ENCODE results near the gene LTBR.

The LTBR gene

DNA sequence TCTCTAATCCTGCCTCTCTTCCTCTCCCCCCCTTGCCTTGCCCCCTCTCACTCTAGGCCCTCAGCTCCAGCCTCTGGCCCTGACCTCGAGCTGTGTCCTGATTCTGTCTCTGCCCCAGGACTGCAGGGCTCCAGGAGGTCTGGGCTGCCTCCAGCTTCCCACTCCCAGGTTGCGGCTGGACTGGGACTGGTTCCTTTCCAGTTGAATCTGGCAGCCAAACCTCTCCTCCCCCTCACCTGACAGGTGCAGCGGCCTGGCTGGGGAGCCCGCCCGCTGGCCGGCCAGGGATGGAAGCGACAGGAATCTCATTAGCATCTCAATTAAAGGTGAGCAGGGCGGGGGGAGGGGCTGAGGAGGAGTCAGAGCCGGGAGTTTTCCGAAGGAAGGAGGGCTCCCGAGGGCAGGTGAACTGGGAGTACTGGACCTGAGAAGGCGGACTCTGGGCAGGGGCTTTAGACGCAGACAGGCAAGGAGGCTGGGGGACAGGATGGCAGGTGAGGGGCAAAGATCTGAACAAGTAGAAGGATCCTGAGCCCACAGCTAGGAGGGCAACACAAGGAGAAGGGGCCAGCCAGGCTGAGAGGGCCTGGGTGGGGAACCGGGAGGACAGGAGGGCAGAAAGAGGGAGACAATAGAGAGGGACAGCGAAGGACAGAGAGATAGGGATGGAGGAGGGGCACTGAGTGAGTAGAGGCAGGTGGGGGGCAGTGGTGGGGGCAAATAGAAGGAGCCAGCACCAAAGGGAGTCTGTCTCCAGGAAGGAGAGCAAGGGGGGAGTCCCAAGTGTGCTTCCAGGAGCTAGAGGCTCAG, 8.5 kb upstream of the LTBR start, which contains the start of gene SCNN1A:
TSS of gene SCNN1A (minus strand) at position 295 of the 810 bp plus-strand sequence. CDS start 780 bp downstream, outside the sequence.
- no peak for DNase-seq (ENCODE audit: low read depth)
- no peak within 1 kb of the TSS for H3K4me3 ChIP-seq (ENCODE audit: low read length)
- TF ChIP-seq CTCF (conservative IDR thresholded peaks at IDR 0.05; ENCODE audit: low read depth, low read length) = no peak

DNA sequence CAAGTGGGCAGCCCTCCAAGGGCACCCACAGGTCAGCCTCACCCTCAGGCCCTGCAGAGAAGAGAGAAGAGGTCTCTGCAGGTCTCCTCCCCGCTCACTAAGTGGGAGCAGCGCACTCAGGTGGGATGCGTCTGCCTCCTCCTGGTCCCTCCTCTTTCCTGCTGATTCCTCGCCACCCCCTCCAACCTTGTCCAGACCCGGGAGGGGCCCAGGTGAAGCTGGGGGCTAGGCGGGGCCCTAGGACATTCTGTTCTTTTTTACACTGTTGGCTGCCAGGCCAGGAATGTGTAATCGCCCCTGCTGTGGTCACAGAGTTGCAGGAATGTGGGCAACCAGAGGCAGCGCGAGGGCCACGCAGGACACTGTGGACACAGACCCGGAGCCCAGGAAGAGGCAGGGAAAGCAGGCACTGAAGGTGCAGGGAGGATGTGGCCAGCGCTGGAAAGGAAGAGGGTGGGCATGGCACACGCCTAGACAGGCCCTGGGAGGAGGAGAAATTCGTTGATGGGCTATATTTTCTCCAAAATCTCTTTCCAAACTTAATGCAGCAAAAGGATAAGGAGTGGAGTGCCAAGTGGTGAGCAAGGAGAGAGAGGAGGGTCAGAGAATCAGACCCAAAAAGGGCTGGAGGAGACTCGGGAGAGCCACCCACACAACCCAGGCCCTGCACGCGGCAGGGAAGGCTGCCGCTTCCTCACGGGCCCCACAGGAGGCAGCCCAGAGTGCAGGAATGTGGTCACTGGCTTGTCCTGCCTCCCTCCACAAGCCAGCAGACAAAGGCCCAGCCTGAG, 7.7 kb upstream of the LTBR start:
- DNase-seq (ENCODE audit: low read depth) = peak; percentile 55
- no peak overlapping the region for H3K4me3 ChIP-seq (ENCODE audit: low read length)
- peak; percentile 53 for TF ChIP-seq CTCF (conservative IDR thresholded peaks at IDR 0.05; ENCODE audit: low read depth, low read length)

- no peak overlapping the region for H3K4me3 ChIP-seq (ENCODE audit: low read length)
- TF ChIP-seq CTCF (conservative IDR thresholded peaks at IDR 0.05; ENCODE audit: low read depth, low read length) = no peak
- DNase-seq (ENCODE audit: low read depth) = no peak
Measured at GRCh38 chr12:6376870-6377666, 6.9 kb upstream of the LTBR start.

DNA sequence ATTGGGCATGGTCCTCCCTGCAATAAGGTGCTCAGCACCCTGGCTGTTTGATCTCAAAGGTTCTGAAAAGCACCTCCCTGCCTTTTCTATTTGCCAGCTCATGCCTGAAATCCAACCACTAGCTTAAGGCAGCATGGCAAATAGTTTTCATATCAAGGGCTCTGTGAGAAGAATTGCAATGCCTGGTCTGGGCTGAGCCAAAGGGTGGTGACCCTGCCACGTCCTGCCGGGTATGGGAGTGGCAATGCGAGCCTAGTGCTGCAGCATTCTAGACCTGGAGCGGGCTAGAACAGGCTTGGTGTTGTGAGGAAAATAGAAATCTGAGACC, 6.3 kb upstream of the LTBR start:
- no peak for TF ChIP-seq CTCF (conservative IDR thresholded peaks at IDR 0.05; ENCODE audit: low read depth, low read length)
- no peak overlapping the region for H3K4me3 ChIP-seq (ENCODE audit: low read length)
- peak; percentile 46 for DNase-seq (ENCODE audit: low read depth)

- TF ChIP-seq CTCF (conservative IDR thresholded peaks at IDR 0.05; ENCODE audit: low read depth, low read length) = no peak
- no peak for DNase-seq (ENCODE audit: low read depth)
- H3K4me3 ChIP-seq (ENCODE audit: low read length) = no peak overlapping the region
Measured at GRCh38 chr12:6378709-6379472, 5.1 kb upstream of the LTBR start.
